CD4-positive, alpha-beta T cell treated with Interleukin-6 for 4 hours (primary cell): ENCODE data around the gene NCF4.

ENCODE experiments used
- DNase-seq: peaks from one replicate; pipeline ENCODE4 v3.0.0-alpha.2; 2020; ENCODE audit warnings: mixed read lengths

The NCF4 gene

GRCh38 chr22:36924151-36924698, 63.4 kb downstream of the NCF4 start:
- DNase-seq: no peak

- no peak for DNase-seq
Observed at GRCh38 chr22:36925388-36926290, 64.8 kb downstream of the NCF4 start.

- no peak for DNase-seq
Observed at GRCh38 chr22:36926309-36926708, 65.5 kb downstream of the NCF4 start.

GRCh38 chr22:36926721-36927435, 66.1 kb downstream of the NCF4 start:
- DNase-seq: no peak
